Thyroid gland (tissue), 4 donors: Measurements from ENCODE around the gene SAMHD1. TPM values are rescaled to one million over a fixed set of nuclear protein-coding genes. Genes with fewer than 3 reads are reported as not detected.
"Not testable (repeated sequence)": the region's sequence is repeated elsewhere in the genome, so short reads cannot be mapped to it uniquely, and the experiment has no call there.

ENCODE experiments used
- DNase-seq, 2 donors: peaks; one replicate each; pipeline ENCODE4 v3.0.0-alpha.2; 2019
- H3K27ac ChIP-seq, 3 donors: fragments of 200-600 bp; sonication (generic); 1 replicate in 2 of 3; 2 replicates in 1 of 3; pipeline ENCODE4 v1.5.1; 2016 to 2019; ENCODE audit warnings: mild to moderate bottlenecking in 1 of 3, moderate library complexity in 1 of 3
- H3K27me3 ChIP-seq: fragments of 200-600 bp; sonication (generic); one replicate; pipeline ENCODE4 v1.5.1; 2019
- H3K36me3 ChIP-seq, 2 donors: fragments of 200-600 bp; sonication (generic); one replicate each; pipeline ENCODE4 v1.5.1; 2016 to 2019
- H3K4me1 ChIP-seq, 2 donors: fragments of 200-600 bp; sonication (generic); one replicate each; pipeline ENCODE4 v1.5.1; 2017 to 2019
- H3K4me3 ChIP-seq, 3 donors: fragments of 200-600 bp; sonication (generic); replicated peaks in 1 of 3; 1 replicate in 2 of 3; 2 replicates in 1 of 3; pipeline ENCODE4 v1.5.1; 2016; ENCODE audit warnings: mild to moderate bottlenecking in 1 of 3
- H3K9me3 ChIP-seq: fragments of 200-600 bp; sonication (generic); one replicate; pipeline ENCODE4 v1.5.1; 2017
- POLR2A ChIP-seq, 2 donors: fragments of 450-650 bp; IDR thresholded peaks; one replicate each; pipeline ENCODE4 v1.6.1; 2017; ENCODE audit warnings: antibody characterized with exemption in 2 of 2, mild to moderate bottlenecking in 2 of 2, moderate library complexity in 1 of 2
- whole genome bisulfite sequencing, 2 donors: methylation state at CpG; one replicate each; pipeline ENCODE4 v1.1.5; 2017; 5-methylcytosine and 5-hydroxymethylcytosine counted together
- intact Hi-C: fragments of 100-400 bp; cut with DNase I; formaldehyde crosslinking; loops from one replicate; pipeline ENCODE4 v1.15.1; 2023
- total RNA-seq, 4 donors: library from RNA; depleted of rRNA; stranded (reverse); fragments of >200 nt; gene quantifications; one replicate each; pipeline ENCODE4 v1.2.3, GENCODE V29; 2016
- TF ChIP-seq, protein P1 (sequence below), 6 experiments: fragments of 200-600 bp in 3 of 6; fragments of 450-650 bp in 3 of 6; sonication (generic) in 3 of 6; IDR thresholded peaks; one replicate each; pipeline ENCODE4 v1.5.1; 2016 to 2019; ENCODE audit warnings: antibody characterized with exemption in 6 of 6, mild to moderate bottlenecking in 2 of 6, inconsistent platforms in 1 of 6, moderate library complexity in 1 of 6

SAMHD1 gene
- total RNA-seq, 4 donors from 2014 or later = 60.6 to 227 (median 112) TPM

DNA sequence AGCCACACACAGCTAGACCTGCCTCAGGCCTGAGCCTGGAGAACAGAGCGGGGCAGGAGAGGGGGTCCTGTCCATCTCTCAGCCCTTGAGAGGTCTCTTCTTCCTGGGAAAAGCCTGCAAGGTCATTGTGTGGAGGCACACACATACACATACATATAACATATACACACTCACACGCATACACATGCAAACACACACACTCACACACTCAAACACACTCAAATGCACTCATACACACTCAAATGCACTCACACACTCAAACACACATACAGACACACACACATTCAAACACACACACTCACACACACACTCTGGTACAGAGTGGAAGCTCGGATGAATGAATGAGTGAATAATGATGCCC, 75.1 kb downstream of the SAMHD1 start:
- Histone ChIP-seq H3K4me3 (no peak overlapping the region), H3K36me3 (no peaks in the 10 kb centered on the region), H3K27me3 (no peaks in the 10 kb centered on the region), H3K4me1 (peaks cover 11 to 38% of the 10 kb centered on the region in 2 donors), H3K9me3 (no peaks in the 10 kb centered on the region), H3K27ac (peak overlapping the region in 2 of 3 donors; percentile 59 to 65)
- 95 to 98% methylated on average over 3 of the region's 3 CpGs for WGBS, 2 donors
- TF ChIP-seq, protein P1, sequence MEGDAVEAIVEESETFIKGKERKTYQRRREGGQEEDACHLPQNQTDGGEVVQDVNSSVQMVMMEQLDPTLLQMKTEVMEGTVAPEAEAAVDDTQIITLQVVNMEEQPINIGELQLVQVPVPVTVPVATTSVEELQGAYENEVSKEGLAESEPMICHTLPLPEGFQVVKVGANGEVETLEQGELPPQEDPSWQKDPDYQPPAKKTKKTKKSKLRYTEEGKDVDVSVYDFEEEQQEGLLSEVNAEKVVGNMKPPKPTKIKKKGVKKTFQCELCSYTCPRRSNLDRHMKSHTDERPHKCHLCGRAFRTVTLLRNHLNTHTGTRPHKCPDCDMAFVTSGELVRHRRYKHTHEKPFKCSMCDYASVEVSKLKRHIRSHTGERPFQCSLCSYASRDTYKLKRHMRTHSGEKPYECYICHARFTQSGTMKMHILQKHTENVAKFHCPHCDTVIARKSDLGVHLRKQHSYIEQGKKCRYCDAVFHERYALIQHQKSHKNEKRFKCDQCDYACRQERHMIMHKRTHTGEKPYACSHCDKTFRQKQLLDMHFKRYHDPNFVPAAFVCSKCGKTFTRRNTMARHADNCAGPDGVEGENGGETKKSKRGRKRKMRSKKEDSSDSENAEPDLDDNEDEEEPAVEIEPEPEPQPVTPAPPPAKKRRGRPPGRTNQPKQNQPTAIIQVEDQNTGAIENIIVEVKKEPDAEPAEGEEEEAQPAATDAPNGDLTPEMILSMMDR (IDR thresholded peaks at IDR 0.05) = no peak
- no peak for TF ChIP-seq POLR2A (IDR thresholded peaks at IDR 0.05)
- intact Hi-C loops = no loop called here
- no peak for DNase-seq

DNA sequence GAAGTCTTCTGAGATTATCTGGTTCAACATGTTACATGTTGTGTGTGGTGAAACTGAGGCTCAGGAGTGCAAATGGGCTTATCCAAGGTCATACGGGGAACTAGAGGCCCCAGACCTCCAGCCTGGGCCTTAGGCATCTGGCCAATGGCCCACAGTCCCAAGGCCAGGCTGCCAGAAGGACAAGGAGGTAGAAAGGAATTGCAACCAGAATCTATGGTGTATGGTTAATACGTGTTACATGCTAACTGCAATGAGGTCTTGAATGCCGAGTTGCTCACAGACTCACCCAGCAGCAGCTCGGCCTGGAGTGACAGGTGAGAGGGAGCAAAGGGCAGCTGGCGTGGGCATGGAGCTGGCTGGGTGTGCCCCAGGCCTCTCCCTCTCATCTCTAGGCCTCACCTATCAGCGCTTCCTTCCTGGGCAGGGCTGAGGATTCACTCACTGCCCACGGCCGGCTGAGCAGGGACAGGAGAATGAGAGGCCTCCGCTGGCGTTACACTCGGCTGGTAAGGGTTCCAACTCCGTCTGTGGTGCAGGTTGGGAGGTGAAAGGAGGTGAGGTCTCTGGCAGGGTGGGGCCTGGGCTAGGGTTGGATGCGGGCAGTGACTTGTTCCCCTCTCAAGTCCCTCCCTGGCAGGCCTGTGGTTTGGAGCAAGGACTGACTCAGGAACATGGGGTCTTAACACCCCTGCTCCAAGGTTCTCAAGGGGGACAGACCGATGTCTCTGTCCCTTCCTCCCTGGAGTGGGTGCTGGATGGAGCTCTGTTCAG, 75.6 kb downstream of the SAMHD1 start, which contains the start of gene TLDC2:
TLDC2 (plus strand) TSS at position 437 of the 771 bp plus-strand sequence; CDS start at position 474, 37 bp downstream.
- H3K4me1 ChIP-seq = peaks cover 11 to 38% of the 10 kb centered on the region in 2 donors
- intact Hi-C loops = no loop called here
- H3K9me3 ChIP-seq = no peaks in the 10 kb centered on the region
- 40 to 54% methylated on average over 13 to 14 of the region's 14 CpGs for WGBS, 2 donors
- peak within 1 kb of the TSS in 2 of 3 donors; percentile 59 to 65 for H3K27ac ChIP-seq
- DNase-seq = peak; percentile 86 to 87
- no peak within 1 kb of the TSS for H3K4me3 ChIP-seq
- H3K27me3 ChIP-seq = no peaks in the 10 kb centered on the region
- H3K36me3 ChIP-seq = no peaks in the 10 kb centered on the region
- TF ChIP-seq, protein P1 (IDR thresholded peaks at IDR 0.05) = no peak
- no peak for TF ChIP-seq POLR2A (IDR thresholded peaks at IDR 0.05)

DNA sequence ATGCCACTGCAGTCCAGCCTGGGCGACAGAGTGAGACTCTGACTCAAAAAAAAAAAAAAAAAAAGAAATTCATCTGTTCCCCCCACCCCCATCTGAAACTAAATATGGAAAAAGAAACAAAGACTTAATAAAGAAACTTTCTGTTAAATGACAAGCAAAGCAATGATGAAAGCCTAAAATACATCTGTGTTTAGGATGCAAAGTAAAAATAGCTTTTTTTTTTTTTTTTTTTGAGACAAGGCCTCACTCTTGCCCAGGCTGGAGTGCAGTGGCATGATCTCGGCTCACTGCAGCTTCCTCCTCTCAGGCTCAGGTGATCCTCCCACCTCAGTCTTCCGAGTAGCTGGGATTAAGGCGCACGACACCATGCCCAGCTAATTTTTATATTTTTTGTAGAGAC, 76.4 kb downstream of the SAMHD1 start:
- intact Hi-C loops = not testable (repeated sequence)

DNA sequence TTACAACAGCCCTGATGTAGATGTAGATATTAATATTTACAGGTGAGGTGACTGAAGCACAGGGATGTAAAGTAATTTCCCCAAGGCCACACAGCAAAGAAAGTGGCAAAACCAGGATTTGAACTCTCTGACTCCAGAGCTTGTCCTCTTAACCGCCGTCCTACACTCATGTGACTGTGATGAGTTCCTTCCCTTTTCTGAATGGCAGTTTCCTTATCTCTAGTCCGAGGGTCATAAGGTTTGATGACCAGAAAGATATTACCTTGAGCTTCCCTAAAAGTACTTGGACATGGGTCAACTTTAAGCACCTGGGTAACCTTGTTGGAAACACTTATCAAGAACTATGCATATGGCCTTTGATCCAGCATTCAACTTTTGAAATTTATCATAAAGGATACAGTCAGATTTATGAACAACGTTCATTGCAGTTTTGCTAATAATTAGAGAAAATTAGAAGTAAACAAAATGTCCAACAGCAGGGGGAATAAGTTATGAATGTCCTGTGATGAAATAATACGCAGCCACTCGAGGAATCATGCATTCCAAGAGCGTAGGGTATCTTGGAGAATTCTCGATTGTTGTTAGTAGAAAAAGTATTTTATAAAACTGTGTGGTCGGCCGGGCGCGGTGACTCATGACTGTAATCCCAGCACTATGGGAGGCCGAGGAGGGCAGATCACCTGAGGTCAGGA, 77.9 kb downstream of the SAMHD1 start:
- intact Hi-C loops = no loop called here
- no peak overlapping the region for H3K27ac ChIP-seq
- peaks cover 11 to 38% of the 10 kb centered on the region in 2 donors for H3K4me1 ChIP-seq
- H3K4me3 ChIP-seq = no peak overlapping the region
- no peaks in the 10 kb centered on the region for H3K36me3 ChIP-seq
- WGBS, 2 donors = 91 to 92% methylated on average over 13 of the region's 13 CpGs
- no peak for DNase-seq
- TF ChIP-seq, protein P1 (IDR thresholded peaks at IDR 0.05) = no peak
- TF ChIP-seq POLR2A (IDR thresholded peaks at IDR 0.05) = no peak
- no peaks in the 10 kb centered on the region for H3K27me3 ChIP-seq
- H3K9me3 ChIP-seq = no peaks in the 10 kb centered on the region

More for the DNA sequence above, 76.4 kb downstream of the SAMHD1 start:
- H3K9me3 ChIP-seq, H3K27me3 ChIP-seq, H3K4me3 ChIP-seq, H3K36me3 ChIP-seq, DNase-seq: not testable (repeated sequence)
- 90 to 96% methylated on average over 5 of the region's 5 CpGs for WGBS, 2 donors
- Histone ChIP-seq H3K4me1 (peaks cover 11 to 38% of the 10 kb centered on the region in 2 donors), H3K27ac (peak overlapping the region in 2 of 3 donors; percentile 59 to 65)

DNA sequence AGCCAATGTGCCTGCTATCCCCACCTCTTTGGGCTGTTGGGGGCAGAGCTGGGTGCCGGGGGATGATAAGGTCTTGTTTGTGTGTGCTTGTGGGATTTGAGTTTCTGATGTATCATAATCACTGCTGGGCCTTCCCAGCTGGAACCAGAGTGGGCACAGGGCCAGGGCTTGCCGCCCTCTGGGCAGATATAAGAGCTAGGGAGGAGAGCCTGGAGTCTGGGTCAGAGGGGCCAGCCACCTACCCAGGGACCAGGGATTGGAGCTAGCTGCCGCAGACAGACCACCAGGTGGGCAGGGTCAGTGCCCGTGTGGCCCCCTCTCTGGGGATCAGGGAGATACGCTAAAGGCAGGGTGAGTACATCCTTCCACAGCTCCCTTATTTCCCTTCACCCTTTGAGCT, 78.7 kb downstream of the SAMHD1 start:
- no peak overlapping the region for H3K4me3 ChIP-seq
- intact Hi-C loops = no loop called here
- TF ChIP-seq, protein P1 (IDR thresholded peaks at IDR 0.05) = no peak
- no peak for TF ChIP-seq POLR2A (IDR thresholded peaks at IDR 0.05)
- H3K27me3 ChIP-seq = no peaks in the 10 kb centered on the region
- no peak overlapping the region for H3K27ac ChIP-seq
- H3K4me1 ChIP-seq = peaks cover 11 to 34% of the 10 kb centered on the region in 2 donors
- 43 to 50% methylated on average over 3 to 4 of the region's 5 CpGs for WGBS, 2 donors
- peak; percentile 84 to 88 for DNase-seq
- no peaks in the 10 kb centered on the region for H3K9me3 ChIP-seq
- no peaks in the 10 kb centered on the region for H3K36me3 ChIP-seq
